HTERT RPE-1 (cell line): ENCODE measurements around the gene FBXL19.
"Not testable (repeated sequence)": the region's sequence is repeated elsewhere in the genome, so short reads cannot be mapped to it uniquely, and the experiment has no call there.

Experiments
- in situ Hi-C: fragments of 300-500 bp; cut with MboI; formaldehyde crosslinking; loops from 4 replicates; pipeline ENCODE4 v1.14.3; 2020; ENCODE audit warnings: low sequenced_read_pairs

FBXL19 gene, protein sequence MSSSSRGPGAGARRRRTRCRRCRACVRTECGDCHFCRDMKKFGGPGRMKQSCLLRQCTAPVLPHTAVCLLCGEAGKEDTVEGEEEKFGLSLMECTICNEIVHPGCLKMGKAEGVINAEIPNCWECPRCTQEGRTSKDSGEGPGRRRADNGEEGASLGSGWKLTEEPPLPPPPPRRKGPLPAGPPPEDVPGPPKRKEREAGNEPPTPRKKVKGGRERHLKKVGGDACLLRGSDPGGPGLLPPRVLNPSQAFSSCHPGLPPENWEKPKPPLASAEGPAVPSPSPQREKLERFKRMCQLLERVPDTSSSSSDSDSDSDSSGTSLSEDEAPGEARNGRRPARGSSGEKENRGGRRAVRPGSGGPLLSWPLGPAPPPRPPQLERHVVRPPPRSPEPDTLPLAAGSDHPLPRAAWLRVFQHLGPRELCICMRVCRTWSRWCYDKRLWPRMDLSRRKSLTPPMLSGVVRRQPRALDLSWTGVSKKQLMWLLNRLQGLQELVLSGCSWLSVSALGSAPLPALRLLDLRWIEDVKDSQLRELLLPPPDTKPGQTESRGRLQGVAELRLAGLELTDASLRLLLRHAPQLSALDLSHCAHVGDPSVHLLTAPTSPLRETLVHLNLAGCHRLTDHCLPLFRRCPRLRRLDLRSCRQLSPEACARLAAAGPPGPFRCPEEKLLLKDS

GRCh38 chr16:30923554-30924075, at the start of gene FBXL19:
FBXL19 (plus strand) TSS chr16:30923572; CDS start chr16:30925755, 2,183 bp downstream.
- in situ Hi-C loops, result no loop called here

DNA sequence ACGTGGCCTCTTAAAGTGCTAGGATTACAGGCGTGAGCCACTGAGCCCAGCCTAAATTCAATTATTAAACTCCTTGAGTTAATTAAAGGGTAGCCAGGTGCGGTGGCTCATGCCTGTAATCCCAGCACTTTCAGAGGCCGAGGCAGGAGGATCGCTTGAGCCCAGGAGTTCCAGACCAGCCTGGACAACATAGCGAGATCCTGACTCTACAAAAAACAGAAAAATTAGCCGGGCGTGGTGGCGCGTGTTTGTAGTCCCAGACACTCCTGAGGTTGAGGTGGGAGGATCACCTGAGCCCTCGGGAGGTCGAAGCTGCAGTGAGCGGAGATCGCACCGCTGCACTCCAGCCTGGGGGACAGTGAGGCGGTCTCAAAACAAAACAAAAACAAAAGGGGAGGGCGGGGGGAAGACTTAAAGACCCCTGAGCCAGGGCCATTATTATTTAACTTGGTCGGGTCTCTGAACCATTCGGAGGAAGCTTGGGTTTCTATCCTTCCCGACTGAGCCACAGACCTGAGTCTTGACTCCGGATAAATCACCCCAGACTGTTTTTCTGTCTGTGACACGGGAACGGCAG, 49.0 kb upstream of the FBXL19 start:
- in situ Hi-C loops, result no loop called here

DNA sequence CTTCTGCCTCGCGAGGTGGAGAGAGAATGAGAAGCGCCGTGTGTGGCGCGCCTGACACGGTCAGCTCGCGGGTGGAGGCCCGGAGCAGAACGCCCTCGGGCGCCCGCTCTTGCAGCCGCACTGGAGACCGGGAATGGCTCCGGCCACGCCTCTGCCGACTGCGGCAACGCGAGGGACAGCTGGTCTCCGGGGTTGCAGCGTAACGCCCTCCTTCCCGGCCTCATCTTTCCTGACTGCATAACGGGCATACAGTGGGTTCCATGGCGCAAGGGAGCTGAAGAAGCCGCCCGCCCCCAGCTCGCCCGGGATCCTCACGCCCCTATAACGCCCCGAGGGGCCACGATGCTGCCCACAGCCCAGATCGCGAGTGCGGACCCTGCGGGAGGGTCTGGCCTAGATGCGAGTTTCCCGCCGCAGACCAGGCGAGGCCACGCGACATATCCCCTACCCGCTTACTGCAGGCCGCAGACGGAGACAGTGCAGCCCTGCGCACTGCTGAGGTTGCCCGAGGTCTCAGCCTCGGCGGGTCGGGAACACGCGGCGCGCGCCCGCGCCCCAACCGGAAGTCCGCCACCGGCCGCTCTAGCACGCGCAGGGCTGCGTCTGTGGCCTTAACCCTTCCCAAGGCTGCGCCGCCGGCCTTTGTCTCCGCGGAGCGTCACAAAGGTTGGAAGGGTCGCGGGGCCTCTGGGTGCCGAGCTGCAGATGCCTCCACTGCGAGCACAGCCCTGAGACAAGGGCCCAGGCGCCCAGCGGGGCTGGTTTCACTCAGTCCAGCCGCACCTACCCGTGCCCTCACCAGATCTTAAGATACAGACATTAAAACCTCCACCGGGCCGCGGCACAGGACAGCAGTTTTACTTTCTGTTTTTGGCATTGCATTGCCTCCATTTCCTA, 48.3 kb upstream of the FBXL19 start:
- in situ Hi-C loops, result no loop called here

GRCh38 chr16:30875871-30876801, 47.2 kb upstream of the FBXL19 start:
- in situ Hi-C loops, result no loop called here

DNA sequence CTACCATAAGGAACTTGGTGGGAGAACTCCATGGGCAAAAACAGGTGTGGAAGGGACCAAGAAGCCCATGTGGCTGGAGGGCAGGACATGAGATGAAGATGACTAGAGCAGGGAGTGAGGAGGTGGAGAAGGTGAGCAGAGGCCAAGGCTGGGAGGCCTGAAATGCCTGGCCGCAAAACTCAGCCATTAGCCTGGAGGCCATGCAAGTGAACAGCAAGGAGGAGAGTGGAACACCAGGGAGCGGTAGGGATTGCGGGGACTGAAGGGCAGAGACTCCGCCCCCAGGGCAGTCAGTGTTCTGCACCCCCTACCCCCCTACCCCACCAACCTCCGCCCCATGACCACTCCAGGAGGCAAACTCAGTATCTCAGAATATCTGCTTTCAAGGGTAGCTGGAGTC, 46.5 kb upstream of the FBXL19 start:
- in situ Hi-C loops, result no loop called here

GRCh38 chr16:30882429-30883310, 40.7 kb upstream of the FBXL19 start:
- in situ Hi-C loops, result no loop called here

DNA sequence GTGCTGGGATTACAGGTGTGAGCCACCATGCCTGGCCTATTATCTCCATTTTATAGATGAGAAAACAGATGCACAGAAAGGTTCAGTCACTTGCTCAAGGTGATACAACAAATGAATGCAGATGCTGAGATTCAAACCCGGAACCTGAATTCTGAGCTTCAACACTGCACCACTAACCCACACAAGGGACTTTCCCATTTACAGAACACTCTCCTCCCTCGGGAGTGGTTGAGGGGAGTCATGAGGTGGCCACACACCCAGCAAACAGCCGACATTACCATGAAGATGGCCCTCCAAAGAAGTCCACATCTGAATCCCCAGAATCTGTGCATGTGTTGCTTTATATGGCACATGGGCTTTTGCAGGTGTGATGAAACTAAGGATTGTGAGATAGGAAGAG, 38.6 kb upstream of the FBXL19 start:
- in situ Hi-C loops, result no loop called here

- in situ Hi-C loops, result no loop called here
Measured at GRCh38 chr16:30885196-30885595, 38.2 kb upstream of the FBXL19 start.

GRCh38 chr16:30886145-30886544, 37.2 kb upstream of the FBXL19 start:
- in situ Hi-C loops, result no loop called here

DNA sequence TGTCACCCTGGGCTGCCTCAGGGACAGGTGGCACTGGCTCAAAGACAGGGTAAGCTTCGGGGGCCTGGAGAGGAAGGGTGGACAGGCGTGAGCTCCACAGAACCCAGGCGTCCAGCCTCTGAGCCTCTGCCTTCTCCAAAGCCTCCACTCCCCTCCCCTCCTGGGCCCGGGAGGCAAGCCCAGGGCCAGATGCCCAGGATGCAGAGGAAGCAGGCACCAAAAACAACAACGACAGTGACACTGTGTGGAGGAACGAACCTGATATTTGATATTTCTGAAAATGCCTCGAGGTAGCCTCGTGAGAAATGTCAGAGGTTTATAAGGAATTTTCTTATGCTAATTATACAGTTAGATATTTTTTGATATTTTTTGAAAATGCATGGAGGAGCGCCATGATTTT, 35.4 kb upstream of the FBXL19 start:
- in situ Hi-C loops, result no loop called here

DNA sequence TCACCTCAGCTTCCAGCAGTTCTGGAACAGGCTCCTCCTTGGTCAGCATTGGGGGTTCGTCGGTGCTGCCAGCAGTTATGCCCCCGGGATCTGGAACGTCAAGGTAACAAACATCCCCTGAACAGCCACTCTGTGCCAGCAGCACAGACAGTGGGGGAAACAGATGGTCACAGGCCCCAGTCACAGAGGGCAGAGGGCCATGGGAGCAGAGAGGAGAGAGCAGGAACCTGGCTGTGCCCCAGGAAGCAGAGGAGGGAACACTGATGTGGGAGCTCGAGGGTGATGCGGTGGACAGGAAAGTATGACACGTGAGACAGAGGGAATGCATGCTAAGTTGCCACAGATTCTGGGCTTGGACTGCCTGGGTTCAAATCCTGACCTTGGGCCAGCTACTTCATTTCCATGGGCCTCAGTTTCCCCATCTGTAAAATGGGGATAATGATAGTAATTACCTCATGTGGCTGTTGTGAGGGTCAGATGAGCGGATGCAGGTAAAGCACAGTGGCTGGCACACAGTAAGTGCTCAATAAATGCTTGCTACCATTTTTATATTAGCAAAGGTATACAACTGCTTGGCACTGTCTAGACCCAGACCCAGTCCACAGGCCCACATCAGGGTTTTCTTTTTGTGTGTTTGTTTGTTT, 34.4 kb upstream of the FBXL19 start:
- in situ Hi-C loops, result no loop called here

GRCh38 chr16:30889721-30890120, 33.7 kb upstream of the FBXL19 start:
- in situ Hi-C loops, result no loop called here

DNA sequence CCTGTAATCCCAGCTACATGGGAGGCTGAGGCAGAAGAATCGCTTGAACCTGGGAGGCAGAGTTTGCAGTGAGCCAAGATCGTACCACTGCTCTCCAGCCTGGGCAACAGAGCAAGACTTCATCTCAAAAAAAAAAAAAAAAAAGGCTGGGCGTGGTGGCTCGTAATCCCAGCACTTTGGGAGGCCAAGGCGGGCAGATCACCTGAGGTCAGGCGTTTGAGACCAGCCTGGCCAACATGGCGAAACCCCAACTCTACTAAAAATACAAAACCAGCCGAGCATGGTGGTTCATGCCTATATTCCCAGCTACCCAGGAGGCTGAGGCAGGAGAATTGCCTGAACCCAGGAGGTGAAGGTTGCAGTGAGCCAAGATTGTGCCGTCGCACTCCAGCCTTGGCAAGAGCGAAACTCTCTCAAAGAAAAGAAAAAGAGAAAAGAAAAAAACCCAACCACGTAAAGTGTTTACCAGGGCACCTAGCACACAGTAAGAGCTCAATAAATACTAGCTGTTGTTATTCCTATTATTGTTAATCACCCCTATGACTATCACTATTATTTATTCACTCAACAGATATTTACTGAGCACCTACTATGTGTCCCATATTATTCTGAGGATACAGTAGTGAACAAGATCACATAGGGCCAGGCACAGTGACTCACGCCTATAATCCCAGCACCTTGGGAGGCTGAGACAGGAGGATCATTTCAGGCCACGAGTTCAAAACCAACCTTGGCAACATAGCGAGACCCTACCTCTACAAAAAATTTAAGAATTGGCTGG, 32.1 kb upstream of the FBXL19 start:
- in situ Hi-C loops, result not testable (repeated sequence)

- in situ Hi-C loops, result no loop called here
Measured at GRCh38 chr16:30892670-30893416, 30.5 kb upstream of the FBXL19 start.

DNA sequence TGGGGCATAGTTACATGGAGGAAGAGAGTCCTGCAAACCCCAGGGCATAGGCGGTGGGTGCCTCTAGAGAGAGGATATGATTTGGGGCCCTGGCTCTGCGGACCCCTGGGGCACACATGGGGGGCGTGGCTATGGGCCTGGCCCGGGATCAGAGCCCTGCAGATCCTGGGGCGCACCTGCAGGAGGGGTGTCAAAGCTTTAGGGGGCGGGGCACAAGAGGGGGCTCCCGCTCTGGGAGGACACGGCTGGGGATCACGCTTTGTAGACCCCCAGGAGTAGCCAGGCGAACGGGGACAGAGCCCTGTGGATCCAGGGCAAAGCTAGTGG, 30.0 kb upstream of the FBXL19 start:
- in situ Hi-C loops, result no loop called here

DNA sequence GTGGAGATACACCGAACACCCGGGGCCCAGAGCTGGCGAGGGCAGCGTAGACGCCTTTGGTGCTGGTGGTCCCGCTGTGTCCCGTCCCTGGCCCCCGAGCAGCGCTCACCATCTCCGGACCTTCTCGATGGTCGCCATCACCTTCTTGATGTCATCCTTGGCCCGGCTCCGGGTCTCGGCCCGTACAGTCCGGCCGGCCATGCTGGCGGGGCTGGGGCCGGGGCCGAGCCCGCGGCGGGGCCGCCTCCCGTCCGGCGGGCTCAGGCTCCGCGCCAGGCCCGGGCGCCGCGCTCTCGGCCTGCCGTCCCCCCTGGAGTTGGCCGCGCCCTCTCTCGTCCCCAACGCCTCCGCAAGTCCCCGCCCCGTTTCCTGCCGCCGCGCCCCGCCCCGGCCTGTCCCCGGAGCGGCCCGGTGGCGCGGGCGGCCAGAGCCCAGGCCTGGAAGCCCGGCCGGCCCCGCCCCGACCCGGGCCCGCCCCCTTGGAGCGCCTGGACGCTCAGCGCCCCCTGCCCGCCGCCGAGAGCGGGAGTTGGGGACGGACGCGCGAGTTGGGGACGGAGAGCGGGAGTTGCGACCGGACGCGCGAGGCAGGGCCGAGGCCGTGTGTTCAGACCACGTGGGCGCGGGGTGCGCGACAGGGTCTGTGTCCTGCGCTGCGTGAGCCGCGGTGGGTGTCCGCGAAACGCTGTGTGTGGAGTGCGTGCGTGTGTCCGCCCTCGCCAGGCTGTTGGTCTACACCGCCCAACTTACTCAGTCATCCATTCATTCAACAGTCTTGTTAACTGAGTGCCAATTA, 29.4 kb upstream of the FBXL19 start, which contains the start of gene BCL7C:
Gene BCL7C, minus strand, starts transcription at position 334 of the 796 bp plus-strand sequence. Its CDS starts 133 bp downstream, at position 201.
- in situ Hi-C loops, result no loop called here
